IMR-90 (cell line): ENCODE data around the gene PADI6. TPM values are rescaled to one million over a fixed set of nuclear protein-coding genes. Genes with fewer than 3 reads are reported as not detected.

Source experiments
- ATAC-seq: fragments of 200-7000 bp; cut with Tn5 transposase; 2 replicates; pipeline ENCODE4 v1.9.1; 2020; ENCODE audit warnings: low read depth, mild to moderate bottlenecking, moderate library complexity
- BruUV-seq: library from RNA; stranded (reverse); fragments of 400-500 nt; replicated peaks from 2 replicates; lab custom pipeline; 2021; lab: Mats Ljungman, UMichigan
- CTCF ChIA-PET: fragments of 300-600 bp; formaldehyde crosslinking; extraction: SDS; loops from one replicate; lab custom pipeline; 2021; ENCODE audit warnings: antibody characterized with exemption; lab: Yijun Ruan, JAX
- POLR2A ChIA-PET: fragments of 300-600 bp; sonication (Branson Sonifier 250); formaldehyde crosslinking; loops from one replicate; lab custom pipeline; 2022; ENCODE audit warnings: antibody characterized with exemption; ENCODE audit not compliant: unreplicated experiment; lab: Charles Lee
- DNase-seq: peaks from one replicate; pipeline ENCODE4 v3.0.0; 2013
- H2AFZ ChIP-seq: replicated peaks from 2 replicates; pipeline ENCODE3; 2013; ENCODE audit warnings: low read length, mild to moderate bottlenecking; ENCODE audit not compliant: poor library complexity
- H2AK5ac ChIP-seq: 2 replicates; pipeline ENCODE4 v1.6.1; 2013; ENCODE audit warnings: low read depth, low read length, inconsistent platforms
- H2AK9ac ChIP-seq: replicated peaks from 2 replicates; pipeline ENCODE3; 2013; ENCODE audit warnings: mild to moderate bottlenecking, low read depth, low read length, moderate library complexity; ENCODE audit not compliant: poor library complexity
- H2BK120ac ChIP-seq: 2 replicates; pipeline ENCODE4 v1.6.1; 2013; ENCODE audit warnings: low read depth, low read length, inconsistent platforms
- H2BK15ac ChIP-seq: 3 replicates; pipeline ENCODE4 v1.6.1; 2013; ENCODE audit warnings: low read depth, low read length, inconsistent platforms
- H2BK20ac ChIP-seq: 2 replicates; pipeline ENCODE4 v1.6.1; 2013; ENCODE audit warnings: low read depth, mild to moderate bottlenecking, inconsistent platforms, low read length, moderate library complexity
- H2BK5ac ChIP-seq: 2 replicates; pipeline ENCODE4 v1.6.1; 2013; ENCODE audit warnings: mild to moderate bottlenecking, low read depth, low read length, inconsistent platforms; ENCODE audit not compliant: poor library complexity, severe bottlenecking
- H3K14ac ChIP-seq: replicated peaks from 2 replicates; pipeline ENCODE4 v1.6.1; 2013; ENCODE audit warnings: low read depth, low read length, inconsistent platforms
- H3K18ac ChIP-seq: 2 replicates; pipeline ENCODE4 v1.6.1; 2013; ENCODE audit warnings: low read depth, low read length, control low read depth
- H3K23ac ChIP-seq: 2 replicates; pipeline ENCODE4 v1.6.1; 2013; ENCODE audit warnings: low read depth, low read length, inconsistent platforms
- H3K27ac ChIP-seq: 2 replicates; pipeline ENCODE4 v1.5.1; 2013; ENCODE audit warnings: mild to moderate bottlenecking, control low read depth, low read length; ENCODE audit not compliant: insufficient read depth
- H3K27me3 ChIP-seq: 2 replicates; pipeline ENCODE4 v1.6.1; 2013; ENCODE audit warnings: low read length; ENCODE audit not compliant: control insufficient read depth, insufficient read depth
- H3K36me3 ChIP-seq: 2 replicates; pipeline ENCODE4 v1.6.1; 2013; ENCODE audit warnings: low read length, mixed read lengths; ENCODE audit not compliant: control insufficient read depth, insufficient read depth
- H3K4ac ChIP-seq: 2 replicates; pipeline ENCODE4 v1.6.1; 2013; ENCODE audit warnings: low read depth, low read length, inconsistent platforms
- H3K4me1 ChIP-seq: 2 replicates; pipeline ENCODE4 v1.6.1; 2013; ENCODE audit warnings: low read length, mixed read lengths; ENCODE audit not compliant: control insufficient read depth, insufficient read depth
- H3K4me2 ChIP-seq: 2 replicates; pipeline ENCODE4 v1.6.1; 2013; ENCODE audit warnings: low read depth, mild to moderate bottlenecking, control low read depth, low read length, moderate library complexity
- H3K4me3 ChIP-seq: 2 replicates; pipeline ENCODE4 v1.5.1; 2013; ENCODE audit warnings: low read depth, mild to moderate bottlenecking, control low read depth, low read length, moderate library complexity; ENCODE audit not compliant: insufficient read depth
- H3K56ac ChIP-seq: 2 replicates; pipeline ENCODE4 v1.6.1; 2013; ENCODE audit warnings: low read length, inconsistent platforms; ENCODE audit not compliant: insufficient read depth; ENCODE audit errors: extremely low read depth
- H3K79me1 ChIP-seq, 2 experiments: 2 replicates each; pipeline ENCODE4 v1.6.1; 2013; ENCODE audit warnings: low read length in 2 of 2, inconsistent platforms in 1 of 2, low read depth in 1 of 2
- H3K9ac ChIP-seq: 2 replicates; pipeline ENCODE4 v1.6.1; 2013; ENCODE audit warnings: low read depth, low read length, control low read depth
- H3K9me1 ChIP-seq: 2 replicates; pipeline ENCODE4 v1.6.1; 2013; ENCODE audit warnings: low read length, inconsistent platforms; ENCODE audit not compliant: insufficient read depth
- H3K9me3 ChIP-seq: 2 replicates; pipeline ENCODE4 v1.6.1; 2013; ENCODE audit warnings: low read length; ENCODE audit not compliant: control insufficient read depth, insufficient read depth
- H4K20me1 ChIP-seq: 2 replicates; pipeline ENCODE4 v1.6.1; 2013; ENCODE audit warnings: low read length, inconsistent platforms; ENCODE audit not compliant: insufficient read depth
- H4K5ac ChIP-seq: 2 replicates; pipeline ENCODE4 v1.6.1; 2013; ENCODE audit warnings: mild to moderate bottlenecking, low read depth, low read length, control low read depth
- H4K8ac ChIP-seq, 2 experiments: 2 replicates each; pipeline ENCODE4 v1.6.1; 2013; ENCODE audit warnings: low read depth in 2 of 2, low read length in 2 of 2, control low read depth in 1 of 2, inconsistent platforms in 1 of 2
- H4K91ac ChIP-seq: 2 replicates; pipeline ENCODE4 v1.6.1; 2013; ENCODE audit warnings: low read depth, low read length, inconsistent platforms; ENCODE audit not compliant: insufficient read depth
- BHLHE40 ChIP-seq: fragments of 150-350 bp; IDR thresholded peaks from 2 replicates; pipeline ENCODE4 v1.6.1; 2016; ENCODE audit warnings: mild to moderate bottlenecking, low read depth, low read length
- MXI1 ChIP-seq: IDR thresholded peaks from 2 replicates; pipeline ENCODE4 v1.6.1; 2012; ENCODE audit warnings: low read depth, mild to moderate bottlenecking, low read length, moderate library complexity, borderline replicate concordance
- NFE2L2 ChIP-seq: fragments of 150-350 bp; IDR thresholded peaks from 2 replicates; pipeline ENCODE4 v1.6.1; 2016; ENCODE audit warnings: low read depth, mild to moderate bottlenecking, low read length
- POLR2A ChIP-seq: IDR thresholded peaks from 2 replicates; pipeline ENCODE4 v1.6.1; 2012; ENCODE audit warnings: mild to moderate bottlenecking, low read depth, low read length
- RAD21 ChIP-seq: IDR thresholded peaks from 2 replicates; pipeline ENCODE4 v1.6.1; 2012; ENCODE audit warnings: low read length, improper control_type of control experiment
- SMC3 ChIP-seq: fragments of 150-350 bp; IDR thresholded peaks from 2 replicates; pipeline ENCODE4 v1.6.1; 2016; ENCODE audit warnings: low read depth, mild to moderate bottlenecking, antibody characterized with exemption, low read length, moderate library complexity
- USF2 ChIP-seq: fragments of 150-350 bp; IDR thresholded peaks from 2 replicates; pipeline ENCODE4 v1.6.1; 2017; ENCODE audit warnings: mild to moderate bottlenecking, antibody characterized with exemption, low read length, low read depth
- WGBS, 2 experiments: methylation state at CpG; one replicate each; pipeline versions ENCODE4 v1.1.5 to v1.1.7; 2013; ENCODE audit warnings: missing lambda C conversion rate in 2 of 2; ENCODE audit not compliant: insufficient read length in 1 of 2; ENCODE audit errors: extremely low coverage in 2 of 2; 5-methylcytosine and 5-hydroxymethylcytosine counted together
- dilution Hi-C: fragments of 300-500 bp; cut with HindIII; formaldehyde crosslinking; loops from one replicate; pipeline ENCODE4 v1.14.3; 2018; ENCODE audit warnings: low sequenced_read_pairs; ENCODE audit not compliant: unreplicated experiment
- in situ Hi-C: fragments of 300-500 bp; cut with MboI; formaldehyde crosslinking; loops from 3 replicates; pipeline ENCODE4 v1.14.3; 2019; ENCODE audit warnings: low sequenced_read_pairs, inconsistent platforms, mixed read lengths
- intact Hi-C: fragments of 100-400 bp; cut with micrococcal nuclease; formaldehyde crosslinking; loops from 2 replicates; pipeline ENCODE4 v1.10.0; 2022
- polyA plus RNA-seq, 3 experiments: library from polyadenylated mRNA; depleted of rRNA; stranded (reverse); fragments of >200 nt; gene quantifications; 2 replicates each; pipeline ENCODE4 v1.2.3, GENCODE V29; 2012; ENCODE audit warnings: low replicate concordance in 1 of 3
- total RNA-seq: library from RNA; depleted of rRNA; stranded (reverse); fragments of >200 nt; gene quantifications from 2 replicates; pipeline ENCODE4 v1.2.3, GENCODE V29; 2012

PADI6 gene
- total and polyA plus RNA-seq, 2 of the 4 experiments (the other 2 are of a cell fraction), result not detected

GRCh38 chr1:17359031-17359430, 13.0 kb upstream of the PADI6 start:
- no peak overlapping the region for H2AFZ ChIP-seq
- dilution Hi-C loops, result no loop called here
- WGBS, 2 experiments, result 40% methylated on average over 1 of the region's 11 CpGs; no CpG with 5 or more reads in 1 of the 2 experiments
- H3K9me1 ChIP-seq, result no peaks in the 10 kb centered on the region
- no peaks in the 10 kb centered on the region for H3K79me1 ChIP-seq
- no peak overlapping the region for H3K18ac ChIP-seq
- no peak overlapping the region for H4K91ac ChIP-seq
- H3K14ac ChIP-seq, result no peak overlapping the region
- no peak overlapping the region for H3K23ac ChIP-seq
- peaks cover 24% of the 10 kb centered on the region for H3K27me3 ChIP-seq
- intact Hi-C loops, result no loop called here
- no peak overlapping the region for H3K4ac ChIP-seq
- H2BK120ac ChIP-seq, result no peak overlapping the region
- H3K56ac ChIP-seq, result no peak overlapping the region
- no peak for ATAC-seq
- no peak overlapping the region for H3K4me3 ChIP-seq
- H3K9me3 ChIP-seq, result no peaks in the 10 kb centered on the region
- H3K9ac ChIP-seq, result no peak overlapping the region
- in situ Hi-C loops, result no loop called here
- CTCF ChIA-PET, result no interaction called here
- no peaks in the 10 kb centered on the region for H4K20me1 ChIP-seq
- H4K5ac ChIP-seq, result no peak overlapping the region
- H3K4me2 ChIP-seq, result no peak overlapping the region
- H2AK9ac ChIP-seq, result no peak overlapping the region
- no TSS peak for BruUV-seq
- H3K4me1 ChIP-seq, result no peaks in the 10 kb centered on the region
- H3K36me3 ChIP-seq, result no peaks in the 10 kb centered on the region
- H4K8ac ChIP-seq, result no peak overlapping the region
- no peak for DNase-seq
- no peak overlapping the region for H2BK15ac ChIP-seq
- no peak overlapping the region for H2BK5ac ChIP-seq
- no peak overlapping the region for H3K27ac ChIP-seq
- POLR2A ChIA-PET, result no interaction called here
- no peak overlapping the region for H2AK5ac ChIP-seq
- H2BK20ac ChIP-seq, result no peak overlapping the region
- TF ChIP-seq MXI1, result no peak
- TF ChIP-seq SMC3, result no peak
- TF ChIP-seq NFE2L2, result no peak
- no peak for TF ChIP-seq BHLHE40
- TF ChIP-seq POLR2A, result no peak
- no peak for TF ChIP-seq RAD21
- no peak for TF ChIP-seq USF2
